Stomach (tissue), 4 donors: ENCODE results near the gene TUBA4B.

ENCODE experiments used
- CTCF ChIP-seq, 7 experiments: fragments of 450-650 bp in 4 of 7; fragments of 200-600 bp in 3 of 7; sonication (generic) in 3 of 7; IDR thresholded peaks; one replicate each; pipeline ENCODE4 v1.5.1; 2016 to 2019; ENCODE audit warnings: antibody characterized with exemption in 7 of 7, control low read depth in 2 of 7, mild to moderate bottlenecking in 1 of 7
- EP300 ChIP-seq: sonication (generic); formaldehyde crosslinking; IDR thresholded peaks from one replicate; pipeline ENCODE4 v1.6.1; 2017; ENCODE audit warnings: antibody characterized with exemption

- TF ChIP-seq EP300 (no peak), CTCF (IDR thresholded peaks at IDR 0.05) (no peak)
Observed at GRCh38 chr2:219252570-219252899, 508 bp upstream of the TUBA4B start.
